B cell (primary cell): Measurements from ENCODE around the gene KRCC1. TPM values are rescaled to one million over a fixed set of nuclear protein-coding genes. Genes with fewer than 3 reads are reported as not detected.

Experiments used
- ATAC-seq: fragments of 200-7000 bp; cut with Tn5 transposase; one replicate; pipeline ENCODE4 v1.10.0; 2021; ENCODE audit warnings: low read depth, mild to moderate bottlenecking, moderate number of reproducible peaks, moderate library complexity
- CTCF ChIA-PET: fragments of 350-600 bp; sonication (Branson Sonifier 250); formaldehyde crosslinking; loops from one replicate; lab custom pipeline; 2021; ENCODE audit warnings: antibody characterized with exemption, inconsistent platforms; lab: Charles Lee
- POLR2A ChIA-PET: fragments of 350-600 bp; sonication (Branson Sonifier 250); formaldehyde crosslinking; loops from one replicate; lab custom pipeline; 2021; ENCODE audit warnings: antibody characterized with exemption; lab: Charles Lee
- DNase-seq: peaks from one replicate; pipeline ENCODE4 v3.0.0; 2013
- H2AFZ ChIP-seq: 2 replicates; pipeline ENCODE4 v1.6.1; 2012; ENCODE audit warnings: mild to moderate bottlenecking, low read depth, low read length; ENCODE audit not compliant: insufficient read depth, poor library complexity, severe bottlenecking
- H3K27ac ChIP-seq, 2 donors: 1 replicate in 1 of 2; 2 replicates in 1 of 2; pipeline ENCODE4 v1.5.1; 2012 to 2013; ENCODE audit warnings: low read length in 2 of 2, mild to moderate bottlenecking in 2 of 2, moderate library complexity in 1 of 2
- H3K27me3 ChIP-seq, 4 experiments: fragments of 200-600 bp in 1 of 4; sonication (generic) in 1 of 4; replicated peaks in 1 of 4; 1 replicate in 2 of 4; 2 replicates in 2 of 4; pipeline versions ENCODE4 v1.6.1 to v1.7.0; 2013 to 2016; ENCODE audit warnings: low read length in 3 of 4, mild to moderate bottlenecking in 2 of 4, mixed read lengths in 1 of 4, moderate library complexity in 1 of 4; ENCODE audit not compliant: insufficient read depth in 4 of 4, control insufficient read depth in 3 of 4; ENCODE audit errors: control extremely low read depth in 1 of 4
- H3K36me3 ChIP-seq, 2 experiments: replicated peaks in 1 of 2; 1 replicate in 1 of 2; 2 replicates in 1 of 2; pipeline versions ENCODE4 v1.6.1 to v1.7.1; 2013; ENCODE audit warnings: low read length in 1 of 2; ENCODE audit not compliant: insufficient read depth in 2 of 2, control insufficient read depth in 1 of 2; ENCODE audit errors: control extremely low read depth in 1 of 2, extremely low read depth in 1 of 2
- H3K4me1 ChIP-seq, 2 donors: fragments of 200-600 bp in 1 of 2; sonication (generic) in 1 of 2; 1 replicate in 1 of 2; 2 replicates in 1 of 2; pipeline versions ENCODE4 v1.5.1 to v1.6.1; 2013 to 2017; ENCODE audit warnings: low read length in 2 of 2; ENCODE audit not compliant: control insufficient read depth in 2 of 2, insufficient read depth in 2 of 2
- H3K4me2 ChIP-seq: replicated peaks from 2 replicates; pipeline ENCODE3; 2012; ENCODE audit warnings: mild to moderate bottlenecking, low read depth, low read length; ENCODE audit not compliant: poor library complexity, severe bottlenecking
- H3K4me3 ChIP-seq, 5 experiments: fragments of 200-600 bp in 1 of 5; sonication (generic) in 1 of 5; 1 replicate in 3 of 5; 2 replicates in 2 of 5; pipeline versions ENCODE4 v1.5.1 to v1.7.0; 2011 to 2016; ENCODE audit warnings: low read length in 4 of 5, mild to moderate bottlenecking in 4 of 5, low read depth in 2 of 5, control low read depth in 1 of 5, moderate library complexity in 1 of 5; ENCODE audit not compliant: insufficient read depth in 1 of 5; ENCODE audit errors: control extremely low read depth in 1 of 5, extremely low read depth in 1 of 5
- H3K79me2 ChIP-seq: fragments of 200-600 bp; sonication (generic); one replicate; pipeline ENCODE4 v1.6.0; 2016; ENCODE audit warnings: low read length; ENCODE audit not compliant: control insufficient read depth, insufficient read depth
- H3K9ac ChIP-seq: fragments of 200-600 bp; sonication (generic); 2 replicates; pipeline ENCODE4 v1.6.1; 2017; ENCODE audit warnings: mild to moderate bottlenecking, low read length, moderate library complexity
- H3K9me3 ChIP-seq, 3 donors: one replicate each; pipeline versions ENCODE4 v1.6.1 to v1.7.1; 2013; ENCODE audit warnings: low read length in 2 of 3; ENCODE audit not compliant: control insufficient read depth in 2 of 3, insufficient read depth in 1 of 3; ENCODE audit errors: control extremely low read depth in 1 of 3
- H4K20me1 ChIP-seq: 2 replicates; pipeline ENCODE4 v1.6.0; 2012; ENCODE audit warnings: mild to moderate bottlenecking, low read length; ENCODE audit not compliant: insufficient read depth, control insufficient read depth, poor library complexity, severe bottlenecking
- H3K27ac Mint-ChIP-seq: one replicate; pipeline ENCODE4 v1.8.0; 2021; ENCODE audit warnings: mixed read lengths
- H3K27me3 Mint-ChIP-seq: one replicate; pipeline ENCODE4 v1.8.0; 2021; ENCODE audit warnings: mixed read lengths
- H3K4me1 Mint-ChIP-seq: one replicate; pipeline ENCODE4 v1.8.0; 2021; ENCODE audit warnings: mixed read lengths
- H3K4me3 Mint-ChIP-seq: one replicate; pipeline ENCODE4 v1.8.0; 2021; ENCODE audit warnings: mixed read lengths
- H3K9me3 Mint-ChIP-seq: one replicate; pipeline ENCODE4 v1.8.0; 2022; ENCODE audit warnings: mixed read lengths; ENCODE audit not compliant: insufficient read depth
- CTCF ChIP-seq: fragments of 200-600 bp; IDR thresholded peaks from one replicate; pipeline ENCODE4 v1.8.0; 2022; ENCODE audit warnings: antibody characterized with exemption, mild to moderate bottlenecking
- EZH2 ChIP-seq: IDR thresholded peaks from 2 replicates; pipeline ENCODE4 v1.6.1; 2012; ENCODE audit warnings: borderline replicate concordance, low read depth, mild to moderate bottlenecking, moderate library complexity, low read length; ENCODE audit not compliant: insufficient read depth, poor library complexity, severe bottlenecking
- WGBS: methylation state at CpG from one replicate; pipeline ENCODE4 v1.1.5; 2013; ENCODE audit warnings: missing lambda C conversion rate; ENCODE audit not compliant: insufficient coverage; 5-methylcytosine and 5-hydroxymethylcytosine counted together
- intact Hi-C: fragments of 100-400 bp; cut with micrococcal nuclease; formaldehyde crosslinking; loops from one replicate; pipeline ENCODE4 v1.10.0; 2022
- polyA plus RNA-seq: library from polyadenylated mRNA; depleted of rRNA; stranded (reverse); fragments of >200 nt; gene quantifications from 2 replicates; pipeline ENCODE4 v1.2.3, GENCODE V29; 2012
- total RNA-seq, 2 donors: library from RNA; stranded (reverse); fragments of 120-200 nt in 1 of 2; gene quantifications; 1 replicate in 1 of 2; 2 replicates in 1 of 2; pipeline versions ENCODE4 v1.2.3 to v1.2.4, GENCODE V29; 2013 to 2022

Gene KRCC1
- total and polyA plus RNA-seq, 2 donors (not counting 1 experiment from before 2014, with no cell fraction given): 11.9 to 27.2 TPM

- Histone ChIP-seq H4K20me1 (no peaks in the 10 kb centered on the region), H3K36me3 (no peaks in the 10 kb centered on the region), H3K79me2 (no peaks in the 10 kb centered on the region), H3K4me2 (no peak overlapping the region), H3K27me3 (no peaks in the 10 kb centered on the region), H3K9ac (no peak overlapping the region), H3K4me3 (no peak overlapping the region), H3K4me1 (peaks cover 0 to 6% of the 10 kb centered on the region in 2 donors), H2AFZ (no peak overlapping the region), H3K9me3 (no peaks in the 10 kb centered on the region), H3K27ac (no peak overlapping the region)
- no peak overlapping the region for H3K27ac Mint-ChIP-seq
- ATAC-seq (no peak), DNase-seq (no peak)
- ChIA-PET CTCF (interaction anchor here (3.6 kb wide), 1 partner anchor 9 kb away, joined by 24 read pairs; no protein-coding TSS in a partner anchor), POLR2A (interaction anchor here (0.6 kb wide), 1 partner anchor 49 kb away, joined by 3 read pairs; no protein-coding TSS in a partner anchor)
- no peak for TF ChIP-seq CTCF
- no peak for TF ChIP-seq EZH2
- H3K4me3 Mint-ChIP-seq: no peak overlapping the region
- peaks cover 4% of the 10 kb centered on the region for H3K4me1 Mint-ChIP-seq
- H3K9me3 Mint-ChIP-seq: no peaks in the 10 kb centered on the region
- H3K27me3 Mint-ChIP-seq: no peaks in the 10 kb centered on the region
- intact Hi-C loops: loop anchor here (10.0 kb wide), 1 partner anchor 1446 kb away; the partner anchor contains the start of gene CHMP3
- no CpG with 5 or more reads among the region's 1 CpG for WGBS
These were observed 44.6 kb downstream of the KRCC1 start for GRCh38 chr2:88011011-88011410.

GRCh38 chr2:88010136-88010535 is 45.4 kb downstream of the KRCC1 start:
- intact Hi-C loops: loop anchor here (10.0 kb wide), 1 partner anchor 1445 kb away; the partner anchor contains the start of gene CHMP3
- CTCF ChIA-PET: interaction anchor here (3.6 kb wide), 1 partner anchor 9 kb away, joined by 24 read pairs; no protein-coding TSS in a partner anchor

More at GRCh38 chr2:88010136-88010535, 45.4 kb downstream of the KRCC1 start:
- Histone ChIP-seq H3K9me3 (no peaks in the 10 kb centered on the region), H3K27ac (no peak overlapping the region), H4K20me1 (no peaks in the 10 kb centered on the region), H3K27me3 (no peaks in the 10 kb centered on the region), H3K36me3 (no peaks in the 10 kb centered on the region), H3K4me2 (no peak overlapping the region), H3K4me3 (no peak overlapping the region), H2AFZ (no peak overlapping the region), H3K9ac (no peak overlapping the region), H3K79me2 (no peaks in the 10 kb centered on the region), H3K4me1 (no peaks in the 10 kb centered on the region)
- POLR2A ChIA-PET: interaction anchor here (0.7 kb wide), 1 partner anchor 51 kb away, joined by 3 read pairs; no protein-coding TSS in a partner anchor
- ATAC-seq (no peak), DNase-seq (no peak)
- Mint-ChIP-seq H3K27ac (no peak overlapping the region), H3K9me3 (no peaks in the 10 kb centered on the region), H3K4me3 (no peak overlapping the region), H3K27me3 (no peaks in the 10 kb centered on the region), H3K4me1 (peaks cover 2% of the 10 kb centered on the region)
- WGBS: 93% methylated on average over 1 of the region's 1 CpG
- TF ChIP-seq EZH2 (no peak), CTCF (no peak)
